M059J (cell line): ENCODE measurements around the gene TPMT. TPM values are rescaled to one million over a fixed set of nuclear protein-coding genes. Genes with fewer than 3 reads are reported as not detected.
A peak's percentile ranks its signal among the peaks of the same experiment; 100 is the strongest.
"Not testable (repeated sequence)": the region's sequence is repeated elsewhere in the genome, so short reads cannot be mapped to it uniquely, and the experiment has no call there.

Experiments
- DNase-seq: peaks from one replicate; pipeline ENCODE4 v3.0.0-alpha.2; 2012; ENCODE audit warnings: low read depth
- total RNA-seq: library from RNA; depleted of rRNA; stranded (reverse); fragments of >200 nt; shearing (Covaris generic); gene quantifications from 2 replicates; pipeline ENCODE4 v1.2.3, GENCODE V29; 2014; rRNA removed

Gene TPMT
- total RNA-seq = 44.9 and 58.4 TPM in 2 replicates

- peak; percentile 51 for DNase-seq
Measured at GRCh38 chr6:18154507-18155149, at the start of gene TPMT. TPMT (minus strand) TSS chr6:18155077; CDS start chr6:18149127, 5,950 bp downstream.

- no peak for DNase-seq
Measured at GRCh38 chr6:18203786-18204185, 48.9 kb upstream of the TPMT start.

- no peak for DNase-seq
Measured at GRCh38 chr6:18192026-18192425, 37.1 kb upstream of the TPMT start.

- DNase-seq = no peak
Measured at GRCh38 chr6:18189196-18189595, 34.3 kb upstream of the TPMT start.

- DNase-seq = no peak
Measured at GRCh38 chr6:18187701-18188100, 32.8 kb upstream of the TPMT start.

- no peak for DNase-seq
Measured at GRCh38 chr6:18186540-18187250, 31.8 kb upstream of the TPMT start.

GRCh38 chr6:18186033-18186432, 31.2 kb upstream of the TPMT start:
- DNase-seq = no peak

GRCh38 chr6:18185624-18186023, 30.7 kb upstream of the TPMT start:
- DNase-seq = no peak

- DNase-seq = no peak
Measured at GRCh38 chr6:18183766-18184165, 28.9 kb upstream of the TPMT start.

GRCh38 chr6:18182568-18182967, 27.7 kb upstream of the TPMT start:
- no peak for DNase-seq

GRCh38 chr6:18179770-18180356, 25.0 kb upstream of the TPMT start:
- no peak for DNase-seq

- no peak for DNase-seq
Measured at GRCh38 chr6:18178960-18179615, 24.2 kb upstream of the TPMT start.

- DNase-seq = no peak
Measured at GRCh38 chr6:18177286-18177965, 22.5 kb upstream of the TPMT start.

GRCh38 chr6:18176198-18176597, 21.3 kb upstream of the TPMT start:
- not testable (repeated sequence) for DNase-seq

- no peak for DNase-seq
Measured at GRCh38 chr6:18171871-18172270, 17.0 kb upstream of the TPMT start.

GRCh38 chr6:18168264-18168663, 13.4 kb upstream of the TPMT start:
- no peak for DNase-seq

- no peak for DNase-seq
Measured at GRCh38 chr6:18166312-18167036, 11.6 kb upstream of the TPMT start.

GRCh38 chr6:18165751-18166150, 10.9 kb upstream of the TPMT start:
- DNase-seq = peak; percentile 25

- DNase-seq = no peak
Measured at GRCh38 chr6:18162401-18162800, 7.5 kb upstream of the TPMT start.

- DNase-seq = no peak
Measured at GRCh38 chr6:18161431-18161830, 6.6 kb upstream of the TPMT start.

GRCh38 chr6:18160911-18161310, 6.0 kb upstream of the TPMT start:
- DNase-seq = no peak
